ENCODE measurements around the gene VPREB3.

GRCh38 chr22:23789638-23790037 lies 35.4 kb upstream of the VPREB3 start:
- TF ChIP-seq POLR2A (IDR thresholded peaks at IDR 0.05), result no peak
- TF ChIP-seq CTCF (IDR thresholded peaks at IDR 0.05), result no peak

All from sigmoid colon (tissue), 3 donors.